Stomach (tissue), 4 donors: ENCODE results near the gene VWC2.

Source experiments
- POLR2A ChIP-seq, 4 donors: fragments of 450-650 bp; IDR thresholded peaks; one replicate each; pipeline ENCODE4 v1.6.1; 2016; ENCODE audit warnings: antibody characterized with exemption in 4 of 4, control low read depth in 2 of 4, mild to moderate bottlenecking in 1 of 4, moderate library complexity in 1 of 4
- POLR2AphosphoS5 ChIP-seq, 3 donors: sonication (generic); formaldehyde crosslinking; IDR thresholded peaks; one replicate each; pipeline ENCODE4 v1.6.1; 2016; ENCODE audit warnings: antibody characterized with exemption in 3 of 3
- TF ChIP-seq, protein P1 (sequence below), 7 experiments: fragments of 450-650 bp in 4 of 7; fragments of 200-600 bp in 3 of 7; sonication (generic) in 3 of 7; IDR thresholded peaks; one replicate each; pipeline ENCODE4 v1.5.1; 2016 to 2019; ENCODE audit warnings: antibody characterized with exemption in 7 of 7, control low read depth in 2 of 7, mild to moderate bottlenecking in 1 of 7

DNA sequence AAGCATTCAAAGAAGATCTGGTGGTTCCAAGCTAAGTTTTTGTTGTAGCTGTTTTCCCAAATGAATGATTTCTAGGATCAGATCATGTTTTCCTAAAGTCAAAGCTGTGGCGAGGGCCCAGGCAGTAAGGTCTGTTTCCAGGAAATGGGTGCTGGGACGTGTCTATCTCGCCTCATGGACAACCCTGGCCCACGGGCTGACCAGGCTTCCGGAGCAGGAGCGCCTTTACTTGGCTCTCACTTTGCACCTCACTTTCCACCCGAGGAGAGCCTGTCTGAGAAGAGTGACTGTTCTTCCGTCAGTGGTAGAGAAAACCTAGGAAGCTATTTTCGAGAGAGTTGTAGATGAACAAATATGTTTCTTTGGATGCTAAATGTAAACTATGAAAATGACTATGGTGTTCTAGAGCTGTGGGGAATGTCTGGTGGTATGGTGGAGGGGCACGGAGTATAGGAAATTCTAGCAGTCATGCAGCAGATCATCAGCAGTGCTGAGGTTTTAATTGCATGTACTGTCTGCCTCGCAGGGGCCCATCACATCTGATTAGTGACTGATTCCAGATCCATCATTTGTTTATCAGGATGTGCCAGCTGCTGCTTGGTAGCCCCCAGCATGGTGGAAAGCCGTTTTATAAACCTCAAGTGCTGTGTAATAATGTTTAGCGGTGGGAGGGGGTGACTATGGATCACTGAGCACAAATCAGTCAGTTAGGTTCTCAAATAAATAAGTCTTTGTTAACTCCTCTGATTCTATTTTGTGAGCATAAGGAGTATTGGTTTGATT lies 66.6 kb downstream of the VWC2 start:
- TF ChIP-seq, protein P1, sequence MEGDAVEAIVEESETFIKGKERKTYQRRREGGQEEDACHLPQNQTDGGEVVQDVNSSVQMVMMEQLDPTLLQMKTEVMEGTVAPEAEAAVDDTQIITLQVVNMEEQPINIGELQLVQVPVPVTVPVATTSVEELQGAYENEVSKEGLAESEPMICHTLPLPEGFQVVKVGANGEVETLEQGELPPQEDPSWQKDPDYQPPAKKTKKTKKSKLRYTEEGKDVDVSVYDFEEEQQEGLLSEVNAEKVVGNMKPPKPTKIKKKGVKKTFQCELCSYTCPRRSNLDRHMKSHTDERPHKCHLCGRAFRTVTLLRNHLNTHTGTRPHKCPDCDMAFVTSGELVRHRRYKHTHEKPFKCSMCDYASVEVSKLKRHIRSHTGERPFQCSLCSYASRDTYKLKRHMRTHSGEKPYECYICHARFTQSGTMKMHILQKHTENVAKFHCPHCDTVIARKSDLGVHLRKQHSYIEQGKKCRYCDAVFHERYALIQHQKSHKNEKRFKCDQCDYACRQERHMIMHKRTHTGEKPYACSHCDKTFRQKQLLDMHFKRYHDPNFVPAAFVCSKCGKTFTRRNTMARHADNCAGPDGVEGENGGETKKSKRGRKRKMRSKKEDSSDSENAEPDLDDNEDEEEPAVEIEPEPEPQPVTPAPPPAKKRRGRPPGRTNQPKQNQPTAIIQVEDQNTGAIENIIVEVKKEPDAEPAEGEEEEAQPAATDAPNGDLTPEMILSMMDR (IDR thresholded peaks at IDR 0.05): no peak
- no peak for TF ChIP-seq POLR2A (IDR thresholded peaks at IDR 0.05)
- TF ChIP-seq POLR2AphosphoS5 (IDR thresholded peaks at IDR 0.05): no peak
